Measurements from ENCODE around the gene SLC15A4. TPM values are rescaled to one million over a fixed set of nuclear protein-coding genes. Genes with fewer than 3 reads are reported as not detected.

Gene SLC15A4
- total RNA-seq, 2 experiments from 2014 or later = 26.4 to 26.8 TPM

DNA sequence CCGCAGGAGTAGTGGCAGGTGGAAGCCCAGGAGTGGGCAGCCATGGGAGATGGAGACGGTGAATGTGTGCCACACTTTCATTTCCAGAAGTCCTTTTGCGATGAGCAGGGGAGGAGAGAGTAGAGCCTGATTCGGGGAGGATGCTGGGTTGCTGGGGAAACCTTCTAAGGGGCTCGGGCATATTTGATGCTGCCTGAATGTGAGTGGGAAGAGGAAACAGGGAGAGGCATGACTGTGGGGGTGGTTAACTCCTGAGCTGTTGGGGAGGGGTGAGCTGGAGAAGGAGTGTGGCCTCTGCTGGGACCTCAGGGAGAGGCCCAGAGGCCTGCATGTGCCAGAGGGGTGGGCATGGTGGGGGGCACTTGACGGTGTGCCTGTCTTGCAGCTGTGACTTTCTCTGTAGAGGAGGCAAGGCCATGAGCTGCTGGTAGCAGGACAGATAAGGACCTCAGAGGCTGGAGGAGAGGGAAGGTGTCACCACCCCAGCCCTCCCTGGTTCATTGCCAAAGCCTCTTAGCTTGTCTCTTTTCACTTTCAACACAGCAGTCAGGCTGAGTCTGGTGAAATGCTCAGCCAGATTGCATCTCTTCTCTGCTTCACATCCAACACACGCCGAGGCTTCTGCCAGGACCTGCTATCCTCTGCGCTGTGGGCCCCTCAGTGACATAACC is 40.9 kb upstream of the SLC15A4 start:
- ChIA-PET CTCF (interaction anchor here (1.2 kb wide), 1 partner anchor 111 kb away, joined by 3 read pairs; no protein-coding TSS in a partner anchor), POLR2A (no interaction called here)
- TF ChIP-seq, protein P1, sequence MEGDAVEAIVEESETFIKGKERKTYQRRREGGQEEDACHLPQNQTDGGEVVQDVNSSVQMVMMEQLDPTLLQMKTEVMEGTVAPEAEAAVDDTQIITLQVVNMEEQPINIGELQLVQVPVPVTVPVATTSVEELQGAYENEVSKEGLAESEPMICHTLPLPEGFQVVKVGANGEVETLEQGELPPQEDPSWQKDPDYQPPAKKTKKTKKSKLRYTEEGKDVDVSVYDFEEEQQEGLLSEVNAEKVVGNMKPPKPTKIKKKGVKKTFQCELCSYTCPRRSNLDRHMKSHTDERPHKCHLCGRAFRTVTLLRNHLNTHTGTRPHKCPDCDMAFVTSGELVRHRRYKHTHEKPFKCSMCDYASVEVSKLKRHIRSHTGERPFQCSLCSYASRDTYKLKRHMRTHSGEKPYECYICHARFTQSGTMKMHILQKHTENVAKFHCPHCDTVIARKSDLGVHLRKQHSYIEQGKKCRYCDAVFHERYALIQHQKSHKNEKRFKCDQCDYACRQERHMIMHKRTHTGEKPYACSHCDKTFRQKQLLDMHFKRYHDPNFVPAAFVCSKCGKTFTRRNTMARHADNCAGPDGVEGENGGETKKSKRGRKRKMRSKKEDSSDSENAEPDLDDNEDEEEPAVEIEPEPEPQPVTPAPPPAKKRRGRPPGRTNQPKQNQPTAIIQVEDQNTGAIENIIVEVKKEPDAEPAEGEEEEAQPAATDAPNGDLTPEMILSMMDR (IDR thresholded peaks at IDR 0.05) = no peak
- H3K9me3 Mint-ChIP-seq = no peaks in the 10 kb centered on the region
- H3K36me3 Mint-ChIP-seq (ENCODE audit: low read depth) = no peaks in the 10 kb centered on the region
- intact Hi-C loops (cut with micrococcal nuclease) = no loop called here
- ATAC-seq (no peak), DNase-seq (no peak)
- H3K4me3 Mint-ChIP-seq = no peak overlapping the region
- H3K4me1 Mint-ChIP-seq (ENCODE audit: low read depth) = no peaks in the 10 kb centered on the region
- no peak overlapping the region for H3K27ac Mint-ChIP-seq
- H3K27me3 Mint-ChIP-seq = no peaks in the 10 kb centered on the region

DNA sequence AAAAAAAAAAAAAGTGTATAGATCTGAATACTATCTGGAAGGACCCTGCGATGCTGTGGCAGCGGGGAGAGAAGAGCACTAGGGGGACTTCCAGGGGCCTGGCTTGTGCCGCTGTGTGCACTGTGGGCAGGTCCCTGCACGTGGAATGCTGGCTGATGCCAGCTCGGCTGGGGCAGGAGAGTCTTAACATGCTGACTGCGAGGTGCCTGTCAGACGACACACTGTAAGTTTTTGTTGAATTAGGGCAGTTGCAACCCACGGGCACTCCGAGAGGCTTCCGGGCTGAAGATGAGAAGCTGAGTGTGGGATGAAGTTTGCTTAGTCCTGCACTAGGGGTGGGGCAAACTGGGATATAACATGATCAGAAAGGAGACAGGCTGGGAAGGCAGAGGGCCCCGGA is 40.2 kb upstream of the SLC15A4 start:
- TF ChIP-seq, protein P1 (IDR thresholded peaks at IDR 0.05) = no peak
- H3K36me3 Mint-ChIP-seq (ENCODE audit: low read depth) = no peaks in the 10 kb centered on the region
- H3K4me1 Mint-ChIP-seq (ENCODE audit: low read depth) = no peaks in the 10 kb centered on the region
- H3K27ac Mint-ChIP-seq = no peak overlapping the region
- CTCF ChIA-PET = interaction anchor here (1.2 kb wide), 1 partner anchor 111 kb away, joined by 3 read pairs; no protein-coding TSS in a partner anchor
- no peaks in the 10 kb centered on the region for H3K27me3 Mint-ChIP-seq
- ATAC-seq (no peak), DNase-seq (no peak)
- no peak overlapping the region for H3K4me3 Mint-ChIP-seq
- POLR2A ChIA-PET = no interaction called here
- intact Hi-C loops (cut with micrococcal nuclease) = no loop called here
- no peaks in the 10 kb centered on the region for H3K9me3 Mint-ChIP-seq

GRCh38 chr12:128861226-128862016 is 37.7 kb upstream of the SLC15A4 start:
- intact Hi-C loops (cut with micrococcal nuclease) = no loop called here
- ATAC-seq = no peak
- no peaks in the 10 kb centered on the region for H3K9me3 Mint-ChIP-seq
- no peak for DNase-seq
- TF ChIP-seq, protein P1 (IDR thresholded peaks at IDR 0.05) = no peak
- peaks cover 3% of the 10 kb centered on the region for H3K27me3 Mint-ChIP-seq
- no peak overlapping the region for H3K27ac Mint-ChIP-seq
- no peaks in the 10 kb centered on the region for H3K36me3 Mint-ChIP-seq (ENCODE audit: low read depth)
- ChIA-PET POLR2A (interaction anchor here (0.7 to 1.2 kb wide), 2 partner anchors 65 to 180 kb away, joined by 3 read pairs; no protein-coding TSS in a partner anchor), CTCF (no interaction called here)
- no peaks in the 10 kb centered on the region for H3K4me1 Mint-ChIP-seq (ENCODE audit: low read depth)
- H3K4me3 Mint-ChIP-seq = no peak overlapping the region

DNA sequence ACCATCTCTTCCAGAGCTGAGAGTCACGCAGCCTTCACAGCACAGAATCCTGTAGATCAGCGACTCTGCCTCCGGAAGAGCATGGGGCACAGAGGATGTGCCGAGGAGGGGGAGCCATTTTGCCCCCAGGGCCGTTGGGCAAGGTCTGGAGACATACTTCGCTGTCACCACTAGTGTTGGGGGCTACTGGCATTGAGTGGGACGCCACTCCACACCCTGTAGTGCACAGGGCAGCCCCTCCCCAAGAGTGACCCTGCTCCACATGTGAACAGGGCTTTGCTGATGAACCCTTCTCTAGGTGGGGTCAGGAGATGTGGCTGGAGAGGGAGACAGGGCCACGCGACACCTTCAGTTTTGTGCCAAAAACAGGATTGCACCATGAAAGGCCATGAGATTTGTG is 35.6 kb upstream of the SLC15A4 start:
- H3K4me3 Mint-ChIP-seq = no peak overlapping the region
- no peaks in the 10 kb centered on the region for H3K36me3 Mint-ChIP-seq (ENCODE audit: low read depth)
- H3K9me3 Mint-ChIP-seq = no peaks in the 10 kb centered on the region
- intact Hi-C loops (cut with micrococcal nuclease) = no loop called here
- TF ChIP-seq, protein P1 (IDR thresholded peaks at IDR 0.05) = no peak
- DNase-seq (no peak), ATAC-seq (no peak)
- ChIA-PET CTCF (no interaction called here), POLR2A (no interaction called here)
- H3K4me1 Mint-ChIP-seq (ENCODE audit: low read depth) = no peaks in the 10 kb centered on the region
- peaks cover 12% of the 10 kb centered on the region for H3K27me3 Mint-ChIP-seq
- H3K27ac Mint-ChIP-seq = no peak overlapping the region

DNA sequence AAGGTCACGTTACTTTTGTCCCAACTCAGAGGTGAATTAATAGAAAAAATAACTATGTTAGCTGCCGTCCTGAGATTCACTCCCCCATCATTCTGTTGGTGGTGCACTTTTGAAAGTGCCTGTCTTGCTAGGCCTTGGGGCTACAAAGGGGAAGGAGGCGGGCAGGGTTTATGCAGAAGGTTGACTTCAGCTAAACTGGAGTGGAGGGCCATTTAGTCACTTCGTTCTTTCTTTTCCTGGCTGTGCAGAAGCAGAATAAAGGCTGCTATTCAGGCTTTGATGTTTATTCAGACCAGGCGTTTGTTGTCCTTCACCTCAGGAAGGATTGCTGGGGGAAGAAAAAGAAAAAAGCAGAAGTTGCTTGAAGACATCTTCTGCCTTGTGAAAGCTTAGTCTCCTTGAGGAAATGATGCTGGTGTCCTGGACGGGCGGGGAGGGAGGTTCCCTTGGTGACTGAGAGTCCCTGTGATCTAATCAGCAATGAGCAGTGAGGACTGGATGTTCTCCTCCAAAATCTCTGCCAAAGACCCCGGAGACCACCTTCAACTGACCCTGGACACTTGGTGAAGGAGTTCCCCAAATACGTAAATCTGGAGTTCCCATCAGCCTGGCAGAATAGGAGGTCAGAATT is 33.5 kb upstream of the SLC15A4 start:
- Mint-ChIP-seq H3K27ac (no peak overlapping the region), H3K9me3 (no peaks in the 10 kb centered on the region), H3K36me3 (ENCODE audit: low read depth) (no peaks in the 10 kb centered on the region), H3K4me3 (no peak overlapping the region), H3K4me1 (ENCODE audit: low read depth) (no peaks in the 10 kb centered on the region), H3K27me3 (peaks cover 20% of the 10 kb centered on the region)
- ChIA-PET CTCF (no interaction called here), POLR2A (no interaction called here)
- intact Hi-C loops (cut with micrococcal nuclease) = no loop called here
- DNase-seq = no peak
- no peak for ATAC-seq
- TF ChIP-seq, protein P1 (IDR thresholded peaks at IDR 0.05) = no peak
